Measurements from ENCODE around the gene MPP2. TPM values are rescaled to one million over a fixed set of nuclear protein-coding genes. Genes with fewer than 3 reads are reported as not detected.

The MPP2 gene
- total and polyA plus RNA-seq, 2 donors (not counting 3 experiments of a cell fraction or from before 2014, with no cell fraction given): 1.4 to 1.6 TPM

DNA sequence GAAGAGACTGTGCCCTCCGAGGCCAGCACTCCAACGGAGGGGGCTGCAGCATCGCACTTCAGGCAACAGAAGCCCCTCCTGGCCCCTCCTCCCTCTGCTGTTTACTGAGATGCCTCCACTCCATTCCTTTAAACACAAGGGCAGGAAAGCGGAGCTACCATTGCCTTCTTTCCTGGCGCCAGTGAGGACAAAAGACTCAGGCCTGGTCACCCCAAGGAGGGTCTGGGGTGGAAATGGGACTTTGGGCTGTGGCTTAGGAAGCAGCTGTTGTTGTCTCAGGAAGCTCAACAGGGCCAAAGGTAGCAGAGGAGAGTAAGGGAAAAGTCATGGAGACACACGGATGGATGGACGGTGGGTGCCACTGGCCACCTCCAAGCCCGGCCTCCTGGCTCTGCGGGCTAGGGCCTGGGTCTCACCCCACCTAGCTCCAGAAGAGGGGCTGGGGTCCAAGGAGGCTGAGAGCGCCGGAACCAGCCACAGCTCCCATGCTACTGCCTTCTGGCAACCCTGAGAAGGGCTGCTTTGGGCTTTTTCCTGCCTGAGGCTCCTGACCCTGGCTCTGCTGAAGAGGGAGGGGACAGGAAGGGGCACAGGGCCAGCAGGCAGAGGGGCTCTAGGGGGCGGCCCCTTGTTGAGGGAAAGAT lies 49.3 kb downstream of the MPP2 start:
- TF ChIP-seq JUN (IDR thresholded peaks at IDR 0.05; ENCODE audit: borderline replicate concordance, insufficient read depth, insufficient read length, low read depth): no peak
- TF ChIP-seq, protein P1, sequence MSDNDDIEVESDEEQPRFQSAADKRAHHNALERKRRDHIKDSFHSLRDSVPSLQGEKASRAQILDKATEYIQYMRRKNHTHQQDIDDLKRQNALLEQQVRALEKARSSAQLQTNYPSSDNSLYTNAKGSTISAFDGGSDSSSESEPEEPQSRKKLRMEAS (IDR thresholded peaks at IDR 0.05; ENCODE audit: insufficient read depth, insufficient read length): no peak
- no peak overlapping the region for H2AFZ ChIP-seq (ENCODE audit: low read depth, low read length)
- DNase-seq (ENCODE audit: low read depth, low spot score) (no peak), FAIRE-seq (no peak)
- dilution Hi-C loops (cut with MboI; ENCODE audit: extremely low pct_ligation_motif_present, low sequenced_read_pairs): no loop called here
- no peak overlapping the region for H3K27ac ChIP-seq (ENCODE audit: insufficient read depth, low read depth, low read length)
- peaks cover 9 to 14% of the 10 kb centered on the region in 2 experiments for H3K27me3 ChIP-seq (ENCODE audit: control insufficient read depth in 2 of 2, insufficient read depth in 2 of 2, low read length in 2 of 2)
- H3K4me3 ChIP-seq (replicated peaks in 1 of 3; ENCODE audit: insufficient read depth in 1 of 3, low read depth in 1 of 3, low read length in 3 of 3): no peak overlapping the region
- no peak overlapping the region for H3K9ac ChIP-seq (replicated peaks; ENCODE audit: extremely low read depth, insufficient read depth, low read length)
- BruUV-seq (replicated peaks): no TSS peak
- no peaks in the 10 kb centered on the region for H3K79me2 ChIP-seq (ENCODE audit: control insufficient read depth, insufficient read depth, low read length)
- H3K4me2 ChIP-seq (ENCODE audit: insufficient read depth, low read length): no peak overlapping the region
- ChIA-PET POLR2A (no interaction called here), CTCF (interaction anchor here (3.9 kb wide), 1 partner anchor 12 kb away, joined by 39 read pairs; the partner anchor contains the start of gene CD300LG)
- intact Hi-C loops (cut with micrococcal nuclease): no loop called here
- H3K9me3 ChIP-seq (replicated peaks; ENCODE audit: control insufficient read depth, insufficient read depth, low read length): no peaks in the 10 kb centered on the region
- no peaks in the 10 kb centered on the region for H4K20me1 ChIP-seq (replicated peaks; ENCODE audit: control insufficient read depth, extremely low read depth, insufficient read depth, low read length)
- no peaks in the 10 kb centered on the region for H3K9me1 ChIP-seq (replicated peaks; ENCODE audit: control insufficient read depth, extremely low read depth, insufficient read depth, low read length)
- H3K36me3 ChIP-seq (ENCODE audit: control insufficient read depth in 2 of 2, extremely low read depth in 1 of 2, insufficient read depth in 2 of 2, low read length in 2 of 2): no peaks in the 10 kb centered on the region
- no peaks in the 10 kb centered on the region for H3K4me1 ChIP-seq (ENCODE audit: control insufficient read depth, extremely low read depth, insufficient read depth, low read length)

DNA sequence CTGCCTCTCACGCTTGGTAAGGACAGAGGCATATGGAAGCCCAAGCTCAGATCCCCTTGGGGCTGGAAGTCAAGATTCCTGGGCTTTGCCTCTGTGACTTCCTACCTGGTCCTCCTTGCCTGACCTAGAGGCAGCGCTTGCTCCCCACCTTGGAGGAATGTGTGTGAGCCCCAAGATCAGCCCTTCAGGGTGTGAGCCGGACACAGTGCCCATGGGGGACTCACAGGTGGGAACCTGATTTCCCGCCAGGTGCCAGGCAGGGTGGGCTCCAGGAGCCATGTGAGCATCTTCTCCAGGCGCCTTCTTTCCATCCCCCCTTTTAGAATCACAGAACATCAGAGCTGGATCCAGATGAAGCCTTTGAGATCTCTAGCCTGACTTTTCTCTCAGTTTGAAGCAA lies 50.2 kb downstream of the MPP2 start:
- BruUV-seq (replicated peaks): no TSS peak
- TF ChIP-seq FOS (IDR thresholded peaks at IDR 0.05; ENCODE audit: borderline replicate concordance, insufficient read depth, low read length) (no peak), JUN (IDR thresholded peaks at IDR 0.05; ENCODE audit: borderline replicate concordance, insufficient read depth, insufficient read length, low read depth) (no peak)
- no peak overlapping the region for H3K4me3 ChIP-seq (replicated peaks in 1 of 3; ENCODE audit: insufficient read depth in 1 of 3, low read depth in 1 of 3, low read length in 3 of 3)
- no peak overlapping the region for H3K4me2 ChIP-seq (ENCODE audit: insufficient read depth, low read length)
- FAIRE-seq (no peak), DNase-seq (ENCODE audit: low read depth, low spot score) (no peak)
- H3K27ac ChIP-seq (ENCODE audit: insufficient read depth, low read depth, low read length): no peak overlapping the region
- peaks cover 9 to 14% of the 10 kb centered on the region in 2 experiments for H3K27me3 ChIP-seq (ENCODE audit: control insufficient read depth in 2 of 2, insufficient read depth in 2 of 2, low read length in 2 of 2)
- H3K9ac ChIP-seq (replicated peaks; ENCODE audit: extremely low read depth, insufficient read depth, low read length): no peak overlapping the region
- ChIA-PET CTCF (interaction anchor here (1.1 to 3.9 kb wide), 5 partner anchors 11 to 87 kb away, joined by 3 to 39 read pairs (median 7); partner anchors contain the start of gene CD300LG), POLR2A (no interaction called here)
- H3K79me2 ChIP-seq (ENCODE audit: control insufficient read depth, insufficient read depth, low read length): no peaks in the 10 kb centered on the region
- no peaks in the 10 kb centered on the region for H3K4me1 ChIP-seq (ENCODE audit: control insufficient read depth, extremely low read depth, insufficient read depth, low read length)
- dilution Hi-C loops (cut with MboI; ENCODE audit: extremely low pct_ligation_motif_present, low sequenced_read_pairs): no loop called here
- intact Hi-C loops (cut with micrococcal nuclease): no loop called here
- no peaks in the 10 kb centered on the region for H3K9me1 ChIP-seq (replicated peaks; ENCODE audit: control insufficient read depth, extremely low read depth, insufficient read depth, low read length)
- no peaks in the 10 kb centered on the region for H4K20me1 ChIP-seq (replicated peaks; ENCODE audit: control insufficient read depth, extremely low read depth, insufficient read depth, low read length)
- H3K9me3 ChIP-seq (replicated peaks; ENCODE audit: control insufficient read depth, insufficient read depth, low read length): no peaks in the 10 kb centered on the region
- no peak overlapping the region for H2AFZ ChIP-seq (ENCODE audit: low read depth, low read length)
- H3K36me3 ChIP-seq (ENCODE audit: control insufficient read depth in 2 of 2, extremely low read depth in 1 of 2, insufficient read depth in 2 of 2, low read length in 2 of 2): no peaks in the 10 kb centered on the region
